BLaER1 treated with 17β-estradiol and CSF1 and Interleukin-3, amounts not matched to agents 10 nM and 100 nM (cell line): Measurements from ENCODE around the gene MRO.
"Not testable (repeated sequence)": the region's sequence is repeated elsewhere in the genome, so short reads cannot be mapped to it uniquely, and the experiment has no call there.

ENCODE experiments used
- H3K27ac ChIP-seq, 11 experiments: shearing (Covaris generic); formaldehyde crosslinking; 2 replicates each; pipeline ENCODE4 v1.8.1; 2022
- H3K27me3 ChIP-seq, 11 experiments: shearing (Covaris generic); formaldehyde crosslinking; 2 replicates each; pipeline ENCODE4 v1.8.1; 2022
- H3K36me3 ChIP-seq, 11 experiments: shearing (Covaris generic); formaldehyde crosslinking; 2 replicates each; pipeline ENCODE4 v1.8.1; 2022
- H3K4me1 ChIP-seq, 10 experiments: shearing (Covaris generic); formaldehyde crosslinking; 2 replicates each; pipeline ENCODE4 v1.8.1; 2022
- H3K4me2 ChIP-seq, 11 experiments: shearing (Covaris generic); formaldehyde crosslinking; 2 replicates each; pipeline ENCODE4 v1.8.1; 2022
- H3K4me3 ChIP-seq, 10 experiments: shearing (Covaris generic); formaldehyde crosslinking; 2 replicates each; pipeline ENCODE4 v1.8.1; 2022
- H3K9ac ChIP-seq, 11 experiments: shearing (Covaris generic); formaldehyde crosslinking; 2 replicates each; pipeline ENCODE4 v1.8.1; 2022
- H3K9me3 ChIP-seq, 11 experiments: shearing (Covaris generic); formaldehyde crosslinking; replicated peaks in 1 of 11; 2 replicates each; pipeline ENCODE4 v1.8.1; 2022
- H4K20me1 ChIP-seq, 11 experiments: shearing (Covaris generic); formaldehyde crosslinking; 2 replicates each; pipeline ENCODE4 v1.8.1; 2022
- Cebpa-rat ChIP-seq, 11 experiments: shearing (Covaris generic); IDR thresholded peaks; 2 replicates each; pipeline ENCODE4 v1.8.1; 2022

Gene MRO

GRCh38 chr18:50819728-50820378, at the start of gene MRO:
TSS of gene MRO (minus strand) at chr18:50820016. CDS start at chr18:50809400, 10,616 bp downstream.
- Histone ChIP-seq H3K9ac (peak within 1 kb of the TSS in 8 of 11 experiments; percentile 24 to 61 (median 36); a peak in 11 of 22 replicates), H3K36me3 (no peaks in the 10 kb centered on the region), H3K27ac (peak within 1 kb of the TSS; percentile 52 to 77 (median 64); a peak in 20 of 22 replicates), H3K4me1 (peaks cover 36 to 60% (median 52%) of the 10 kb centered on the region in 10 experiments), H3K27me3 (peaks cover 0 to 24% (median 11%) of the 10 kb centered on the region in 11 experiments; a peak in 13 of 22 replicates), H3K9me3 (no peaks in the 10 kb centered on the region), H4K20me1 (no peaks in the 10 kb centered on the region), H3K4me2 (peak within 1 kb of the TSS; percentile 58 to 98 (median 73)), H3K4me3 (peak within 1 kb of the TSS in 4 of 10 experiments; percentile 40 to 51 (median 48); a peak in 7 of 20 replicates)
- no peak for TF ChIP-seq Cebpa-rat (IDR thresholded peaks at IDR 0.05)

GRCh38 chr18:50869150-50869549, 49.3 kb upstream of the MRO start:
- Histone ChIP-seq H3K9ac (no peak overlapping the region), H3K4me1 (no peaks in the 10 kb centered on the region), H3K27ac (no peak overlapping the region), H3K9me3 (no peaks in the 10 kb centered on the region), H4K20me1 (no peaks in the 10 kb centered on the region), H3K4me3 (no peak overlapping the region), H3K4me2 (no peak overlapping the region), H3K27me3 (no peaks in the 10 kb centered on the region), H3K36me3 (no peaks in the 10 kb centered on the region)
- TF ChIP-seq Cebpa-rat (IDR thresholded peaks at IDR 0.05): no peak

- no peaks in the 10 kb centered on the region for H3K36me3 ChIP-seq
- no peaks in the 10 kb centered on the region for H3K9me3 ChIP-seq
- H3K9ac ChIP-seq: no peak overlapping the region
- H3K4me1 ChIP-seq: peaks cover 0 to 21% (median 12%) of the 10 kb centered on the region in 10 experiments; a peak in 15 of 20 replicates
- TF ChIP-seq Cebpa-rat (IDR thresholded peaks at IDR 0.05): no peak
- no peak overlapping the region for H3K27ac ChIP-seq
- no peaks in the 10 kb centered on the region for H4K20me1 ChIP-seq
- no peaks in the 10 kb centered on the region for H3K27me3 ChIP-seq
- H3K4me2 ChIP-seq: no peak overlapping the region
- H3K4me3 ChIP-seq: no peak overlapping the region
These were observed 46.9 kb upstream of the MRO start for GRCh38 chr18:50866765-50867164.

- H3K4me3 ChIP-seq: no peak overlapping the region
- H3K4me2 ChIP-seq: peak overlapping the region in 2 of 11 experiments; percentile 4 to 21; a peak in 2 of 22 replicates
- no peaks in the 10 kb centered on the region for H4K20me1 ChIP-seq
- no peaks in the 10 kb centered on the region for H3K27me3 ChIP-seq
- peaks cover 0 to 30% (median 12%) of the 10 kb centered on the region in 10 experiments; a peak in 15 of 20 replicates for H3K4me1 ChIP-seq
- no peak overlapping the region for H3K9ac ChIP-seq
- no peaks in the 10 kb centered on the region for H3K36me3 ChIP-seq
- H3K27ac ChIP-seq: no peak overlapping the region
- no peak for TF ChIP-seq Cebpa-rat (IDR thresholded peaks at IDR 0.05)
- H3K9me3 ChIP-seq: no peaks in the 10 kb centered on the region
These were observed 44.1 kb upstream of the MRO start for GRCh38 chr18:50863840-50864375.

- Histone ChIP-seq H3K36me3 (no peaks in the 10 kb centered on the region), H3K27me3 (no peaks in the 10 kb centered on the region), H3K4me2 (peak overlapping the region in 6 of 11 experiments; percentile 33 to 75 (median 72); a peak in 11 of 22 replicates)
These were observed 42.6 kb upstream of the MRO start for GRCh38 chr18:50862401-50862800.

GRCh38 chr18:50861617-50862016, 41.8 kb upstream of the MRO start:
- no peaks in the 10 kb centered on the region for H4K20me1 ChIP-seq
- peak overlapping the region in 3 of 11 experiments; percentile 3 to 31 (median 23); a peak in 3 of 22 replicates for H3K27ac ChIP-seq
- H3K9ac ChIP-seq: no peak overlapping the region
- peaks cover 0 to 42% (median 12%) of the 10 kb centered on the region in 10 experiments; a peak in 15 of 20 replicates for H3K4me1 ChIP-seq
- H3K9me3 ChIP-seq: no peaks in the 10 kb centered on the region
- H3K4me2 ChIP-seq: peak overlapping the region in 4 of 11 experiments; percentile 62 to 75 (median 72); a peak in 7 of 22 replicates
- H3K36me3 ChIP-seq: no peaks in the 10 kb centered on the region
- TF ChIP-seq Cebpa-rat (IDR thresholded peaks at IDR 0.05): no peak
- H3K4me3 ChIP-seq: no peak overlapping the region
- no peaks in the 10 kb centered on the region for H3K27me3 ChIP-seq

More at GRCh38 chr18:50862401-50862800, 42.6 kb upstream of the MRO start:
- Histone ChIP-seq H3K27ac (peak overlapping the region in 6 of 11 experiments; percentile 3 to 45 (median 27); a peak in 8 of 22 replicates), H3K4me1 (peaks cover 0 to 34% (median 12%) of the 10 kb centered on the region in 10 experiments; a peak in 15 of 20 replicates), H3K9me3 (no peaks in the 10 kb centered on the region), H3K4me3 (no peak overlapping the region), H4K20me1 (no peaks in the 10 kb centered on the region), H3K9ac (peak overlapping the region in 3 of 11 experiments; percentile 20 to 35 (median 33); a peak in 3 of 22 replicates)
- no peak for TF ChIP-seq Cebpa-rat (IDR thresholded peaks at IDR 0.05)

GRCh38 chr18:50859793-50860555, 40.2 kb upstream of the MRO start:
- no peaks in the 10 kb centered on the region for H3K36me3 ChIP-seq
- H3K4me2 ChIP-seq: no peak overlapping the region
- H3K4me1 ChIP-seq: peaks cover 0 to 47% (median 13%) of the 10 kb centered on the region in 10 experiments; a peak in 15 of 20 replicates
- no peak overlapping the region for H3K9ac ChIP-seq
- H3K4me3 ChIP-seq: no peak overlapping the region
- no peaks in the 10 kb centered on the region for H4K20me1 ChIP-seq
- H3K9me3 ChIP-seq: no peaks in the 10 kb centered on the region
- no peak for TF ChIP-seq Cebpa-rat (IDR thresholded peaks at IDR 0.05)
- H3K27me3 ChIP-seq: no peaks in the 10 kb centered on the region
- no peak overlapping the region for H3K27ac ChIP-seq

- Histone ChIP-seq H3K9me3 (no peaks in the 10 kb centered on the region), H3K9ac (no peak overlapping the region), H3K4me1 (peaks cover 0 to 58% (median 11%) of the 10 kb centered on the region in 10 experiments; a peak in 15 of 20 replicates), H3K4me3 (no peak overlapping the region), H3K36me3 (no peaks in the 10 kb centered on the region), H3K27ac (no peak overlapping the region), H3K27me3 (no peaks in the 10 kb centered on the region), H3K4me2 (peak overlapping the region in 3 of 11 experiments; percentile 8 to 58 (median 49); a peak in 4 of 22 replicates), H4K20me1 (no peaks in the 10 kb centered on the region)
- TF ChIP-seq Cebpa-rat (IDR thresholded peaks at IDR 0.05): no peak
These were observed 37.9 kb upstream of the MRO start for GRCh38 chr18:50857694-50858093.

GRCh38 chr18:50857166-50857565, 37.4 kb upstream of the MRO start:
- peak overlapping the region in 3 of 11 experiments; percentile 8 to 58 (median 49); a peak in 6 of 22 replicates for H3K4me2 ChIP-seq
- not testable (repeated sequence) for H3K9ac ChIP-seq

More at GRCh38 chr18:50857166-50857565, 37.4 kb upstream of the MRO start:
- not testable (repeated sequence) for H4K20me1 ChIP-seq, H3K36me3 ChIP-seq, H3K27ac ChIP-seq, H3K27me3 ChIP-seq, H3K4me3 ChIP-seq, H3K9me3 ChIP-seq
- peaks cover 0 to 55% (median 5%) of the 10 kb centered on the region in 10 experiments; a peak in 11 of 20 replicates for H3K4me1 ChIP-seq
